ENCODE measurements around the gene PTPRN2. TPM values are rescaled to one million over a fixed set of nuclear protein-coding genes. Genes with fewer than 3 reads are reported as not detected.

The PTPRN2 gene
- total and polyA plus RNA-seq, 2 of the 8 experiments (the other 6 are each of a cell fraction or from before 2014, with no cell fraction given) = 2.6 to 4.5 TPM

DNA sequence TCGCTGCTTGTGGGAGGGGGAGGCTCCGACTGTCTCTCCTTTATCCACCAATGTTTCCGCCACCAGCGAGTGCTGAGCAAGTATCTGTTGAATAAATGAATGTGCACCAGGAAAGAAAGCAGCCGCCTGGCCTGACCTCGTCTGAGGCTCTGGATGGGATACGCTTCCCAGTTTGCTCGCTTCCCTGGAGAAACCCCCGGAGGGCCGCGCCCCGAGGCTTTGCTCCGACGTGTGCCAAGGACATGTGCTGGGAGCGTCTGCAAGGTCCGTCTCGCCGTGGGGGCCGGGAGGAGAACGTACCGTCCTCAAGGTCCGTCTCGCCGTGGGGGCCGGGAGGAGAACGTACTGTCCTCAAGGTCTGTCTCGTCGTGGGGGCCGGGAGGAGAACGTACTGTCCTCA lies 714.4 kb downstream of the PTPRN2 start:
- Histone ChIP-seq H2BK15ac (ENCODE audit: low read length) (no peak overlapping the region), H3K27me3 (replicated peaks in 1 of 4; ENCODE audit: control insufficient read depth in 3 of 4, extremely low read depth in 1 of 4, insufficient read depth in 3 of 4, low read length in 3 of 4) (no peaks in the 10 kb centered on the region; a peak in 1 of 7 replicates), H3K23me2 (ENCODE audit: low read depth, low read length) (0 out of 2 replicates have a peak, but pooled peaks cover 2% of the 10 kb centered on the region), H3K79me2 (ENCODE audit: control insufficient read depth in 1 of 2, insufficient read depth in 2 of 2, low read length in 2 of 2) (no peaks in the 10 kb centered on the region), H4K8ac (ENCODE audit: extremely low read depth, insufficient read depth, low read length) (no peak overlapping the region), H3K18ac (ENCODE audit: extremely low read depth, low read length) (no peak overlapping the region), H3K27ac (ENCODE audit: low read depth, low read length) (no peak overlapping the region), H3K4me1 (replicated peaks in 1 of 4; ENCODE audit: control insufficient read depth in 3 of 4, insufficient read depth in 4 of 4, low read length in 3 of 4) (peaks cover 0 to 2% (median 0%) of the 10 kb centered on the region in 4 experiments; a peak in 2 of 7 replicates), H3K9ac (replicated peaks in 1 of 4; ENCODE audit: extremely low read depth in 1 of 4, low read depth in 3 of 4, low read length in 3 of 4) (no peak overlapping the region), H2AK5ac (ENCODE audit: low read depth, low read length) (no peak overlapping the region), H2BK12ac (ENCODE audit: low read depth, low read length) (no peak overlapping the region), H3K9me3 (ENCODE audit: insufficient read depth in 2 of 2, low read depth in 1 of 2, low read length in 1 of 2) (peaks cover 8% of the 10 kb centered on the region in 2 experiments; a peak in 3 of 4 replicates), H3K56ac (replicated peaks; ENCODE audit: insufficient read length, low read depth, low read length) (no peak overlapping the region), H3K23ac (ENCODE audit: insufficient read length) (no peak overlapping the region), H2BK120ac (replicated peaks; ENCODE audit: low read depth, low read length) (no peak overlapping the region), H3K4me2 (ENCODE audit: insufficient read depth in 1 of 2, low read depth in 2 of 2, low read length in 2 of 2) (no peak overlapping the region), H3K4ac (replicated peaks; ENCODE audit: insufficient read length, low read depth, low read length) (no peak overlapping the region), H4K20me1 (replicated peaks in 1 of 2; ENCODE audit: control insufficient read depth in 1 of 2, insufficient read depth in 2 of 2, low read length in 2 of 2) (peaks cover 0 to 6% of the 10 kb centered on the region in 2 experiments), H4K91ac (replicated peaks; ENCODE audit: insufficient read length, low read length) (no peak overlapping the region), H3K79me1 (ENCODE audit: low read depth, low read length) (peaks cover 4% of the 10 kb centered on the region), H3K4me3 (ENCODE audit: extremely low read depth in 1 of 4, insufficient read depth in 2 of 4, low read depth in 3 of 4, low read length in 4 of 4) (no peak overlapping the region), H3K36me3 (ENCODE audit: control insufficient read depth in 2 of 4, insufficient read depth in 4 of 4, low read length in 3 of 4) (no peaks in the 10 kb centered on the region), H2AFZ (ENCODE audit: low read length) (no peak overlapping the region), H3K14ac (ENCODE audit: insufficient read length) (no peak overlapping the region), H2BK5ac (ENCODE audit: low read depth, low read length) (no peak overlapping the region), H2BK20ac (ENCODE audit: low read length) (no peak overlapping the region), H4K5ac (ENCODE audit: insufficient read length, low read depth, low read length) (no peak overlapping the region)
- WGBS, 2 experiments (ENCODE audit: extremely low coverage in 1 of 2, insufficient coverage in 1 of 2, insufficient read length in 1 of 2, insufficient replicate concordance in 2 of 2, low coverage in 1 of 2, low lambda C conversion rate in 2 of 2, missing lambda C conversion rate in 1 of 2) = 93% methylated on average over 23 of the region's 30 CpGs; no CpG with 5 or more reads in 1 of the 2 experiments
- DNase-seq (ENCODE audit: low read depth in 1 of 2, low spot score in 2 of 2) (no peak), FAIRE-seq (no peak)
- ChIA-PET POLR2A (ENCODE audit: partially characterized antibody) (no interaction called here), CTCF (ENCODE audit: partially characterized antibody) (interaction anchor here (1.1 to 1.3 kb wide), 4 partner anchors 32 to 399 kb away, joined by 3 to 6 read pairs (median 4); no protein-coding TSS in a partner anchor)
- TF ChIP-seq POLR2AphosphoS5 (IDR thresholded peaks at IDR 0.05; ENCODE audit: low read depth, low read length) = no peak
- TF ChIP-seq JUND (IDR thresholded peaks at IDR 0.05; ENCODE audit: low read length) = no peak
- TF ChIP-seq SIX5 (IDR thresholded peaks at IDR 0.05; ENCODE audit: low read depth, low read length) = no peak
- no peak for TF ChIP-seq RNF2 (IDR thresholded peaks at IDR 0.05; ENCODE audit: borderline replicate concordance, low read depth, low read length, missing control alignments, poor library complexity, severe bottlenecking)
- TF ChIP-seq, protein P1, sequence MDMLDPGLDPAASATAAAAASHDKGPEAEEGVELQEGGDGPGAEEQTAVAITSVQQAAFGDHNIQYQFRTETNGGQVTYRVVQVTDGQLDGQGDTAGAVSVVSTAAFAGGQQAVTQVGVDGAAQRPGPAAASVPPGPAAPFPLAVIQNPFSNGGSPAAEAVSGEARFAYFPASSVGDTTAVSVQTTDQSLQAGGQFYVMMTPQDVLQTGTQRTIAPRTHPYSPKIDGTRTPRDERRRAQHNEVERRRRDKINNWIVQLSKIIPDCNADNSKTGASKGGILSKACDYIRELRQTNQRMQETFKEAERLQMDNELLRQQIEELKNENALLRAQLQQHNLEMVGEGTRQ (IDR thresholded peaks at IDR 0.05; ENCODE audit: low read length) = no peak
- no peak for TF ChIP-seq KDM5A (IDR thresholded peaks at IDR 0.05; ENCODE audit: low read length)
- no peak for TF ChIP-seq CHD1 (IDR thresholded peaks at IDR 0.05; ENCODE audit: low read depth, low read length)
- TF ChIP-seq ZNF274 (IDR thresholded peaks at IDR 0.05; ENCODE audit: borderline replicate concordance, extremely low read depth, low read length) = no peak
- TF ChIP-seq, protein P2, sequence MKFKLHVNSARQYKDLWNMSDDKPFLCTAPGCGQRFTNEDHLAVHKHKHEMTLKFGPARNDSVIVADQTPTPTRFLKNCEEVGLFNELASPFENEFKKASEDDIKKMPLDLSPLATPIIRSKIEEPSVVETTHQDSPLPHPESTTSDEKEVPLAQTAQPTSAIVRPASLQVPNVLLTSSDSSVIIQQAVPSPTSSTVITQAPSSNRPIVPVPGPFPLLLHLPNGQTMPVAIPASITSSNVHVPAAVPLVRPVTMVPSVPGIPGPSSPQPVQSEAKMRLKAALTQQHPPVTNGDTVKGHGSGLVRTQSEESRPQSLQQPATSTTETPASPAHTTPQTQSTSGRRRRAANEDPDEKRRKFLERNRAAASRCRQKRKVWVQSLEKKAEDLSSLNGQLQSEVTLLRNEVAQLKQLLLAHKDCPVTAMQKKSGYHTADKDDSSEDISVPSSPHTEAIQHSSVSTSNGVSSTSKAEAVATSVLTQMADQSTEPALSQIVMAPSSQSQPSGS (IDR thresholded peaks at IDR 0.05; ENCODE audit: low read length) = no peak
- no peak for TF ChIP-seq POU5F1 (IDR thresholded peaks at IDR 0.05; ENCODE audit: low read depth, low read length)
- no peak for TF ChIP-seq SRF (IDR thresholded peaks at IDR 0.05; ENCODE audit: low read depth, low read length)

Measured in H1 (cell line).